ENCODE results near the gene NEK4.

GRCh38 chr3:52679811-52680210 lies 90.9 kb downstream of the NEK4 start:
- TF ChIP-seq, protein P1, sequence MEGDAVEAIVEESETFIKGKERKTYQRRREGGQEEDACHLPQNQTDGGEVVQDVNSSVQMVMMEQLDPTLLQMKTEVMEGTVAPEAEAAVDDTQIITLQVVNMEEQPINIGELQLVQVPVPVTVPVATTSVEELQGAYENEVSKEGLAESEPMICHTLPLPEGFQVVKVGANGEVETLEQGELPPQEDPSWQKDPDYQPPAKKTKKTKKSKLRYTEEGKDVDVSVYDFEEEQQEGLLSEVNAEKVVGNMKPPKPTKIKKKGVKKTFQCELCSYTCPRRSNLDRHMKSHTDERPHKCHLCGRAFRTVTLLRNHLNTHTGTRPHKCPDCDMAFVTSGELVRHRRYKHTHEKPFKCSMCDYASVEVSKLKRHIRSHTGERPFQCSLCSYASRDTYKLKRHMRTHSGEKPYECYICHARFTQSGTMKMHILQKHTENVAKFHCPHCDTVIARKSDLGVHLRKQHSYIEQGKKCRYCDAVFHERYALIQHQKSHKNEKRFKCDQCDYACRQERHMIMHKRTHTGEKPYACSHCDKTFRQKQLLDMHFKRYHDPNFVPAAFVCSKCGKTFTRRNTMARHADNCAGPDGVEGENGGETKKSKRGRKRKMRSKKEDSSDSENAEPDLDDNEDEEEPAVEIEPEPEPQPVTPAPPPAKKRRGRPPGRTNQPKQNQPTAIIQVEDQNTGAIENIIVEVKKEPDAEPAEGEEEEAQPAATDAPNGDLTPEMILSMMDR (IDR thresholded peaks at IDR 0.05), result no peak
- TF ChIP-seq POLR2A (IDR thresholded peaks at IDR 0.05), result no peak
